ENCODE measurements around the gene CDC7. TPM values are rescaled to one million over a fixed set of nuclear protein-coding genes. Genes with fewer than 3 reads are reported as not detected.
"Not testable (repeated sequence)": the region's sequence is repeated elsewhere in the genome, so short reads cannot be mapped to it uniquely, and the experiment has no call there.

CDC7 gene
- total and polyA plus RNA-seq, 2 donors (not counting 1 experiment from before 2014, with no cell fraction given): 3.9 to 7.4 TPM

DNA sequence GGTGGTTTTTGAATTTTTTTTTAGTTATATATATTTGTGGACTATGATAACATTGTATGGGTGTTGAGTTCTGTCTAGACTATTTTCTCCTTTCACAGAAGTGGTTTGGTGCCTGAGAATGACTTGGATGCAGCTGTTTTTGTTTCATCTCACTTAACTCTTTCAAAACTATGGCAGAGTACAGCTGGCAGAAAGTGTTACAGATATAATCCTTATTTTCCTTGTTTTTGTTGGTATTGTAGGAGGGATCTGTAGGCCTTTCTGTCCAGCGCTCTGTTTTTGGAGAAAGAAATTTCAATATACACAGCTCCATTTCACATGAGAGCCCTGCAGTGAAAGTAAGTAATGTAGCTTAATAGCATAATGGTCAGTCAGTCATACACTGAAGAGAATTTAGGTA, 13.1 kb downstream of the CDC7 start:
- H3K4me2 ChIP-seq (replicated peaks; ENCODE audit: low read depth, low read length, poor library complexity, severe bottlenecking): no peak overlapping the region

DNA sequence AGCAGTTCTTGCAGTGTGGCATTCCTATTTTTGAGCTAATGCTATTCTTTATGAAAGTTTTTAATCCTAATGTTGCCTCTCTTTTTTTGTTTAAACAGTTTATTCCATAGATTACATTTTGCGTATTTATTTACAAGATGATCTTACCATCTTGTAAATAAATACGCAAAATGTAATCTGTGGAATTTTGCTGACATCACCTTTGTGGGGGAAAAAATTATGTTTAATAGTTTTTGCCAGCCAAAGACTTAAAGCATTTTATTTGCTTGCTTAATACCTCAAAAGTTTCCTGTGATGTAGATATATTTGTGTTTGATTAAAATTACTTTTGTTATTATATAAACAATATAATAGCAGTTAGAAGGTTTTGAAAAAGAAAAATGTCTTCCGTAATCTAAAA, 15.3 kb downstream of the CDC7 start:
- H3K4me3 Mint-ChIP-seq: no peak overlapping the region
- WGBS (ENCODE audit: insufficient coverage): no CpG with 5 or more reads among the region's 3 CpGs
- no peak for ATAC-seq (ENCODE audit: low read depth)

More for the DNA sequence above, 13.1 kb downstream of the CDC7 start:
- no peak for TF ChIP-seq EZH2 (IDR thresholded peaks at IDR 0.05; ENCODE audit: borderline replicate concordance, insufficient read depth, low read depth, low read length, poor library complexity, severe bottlenecking)
- TF ChIP-seq, protein P1, sequence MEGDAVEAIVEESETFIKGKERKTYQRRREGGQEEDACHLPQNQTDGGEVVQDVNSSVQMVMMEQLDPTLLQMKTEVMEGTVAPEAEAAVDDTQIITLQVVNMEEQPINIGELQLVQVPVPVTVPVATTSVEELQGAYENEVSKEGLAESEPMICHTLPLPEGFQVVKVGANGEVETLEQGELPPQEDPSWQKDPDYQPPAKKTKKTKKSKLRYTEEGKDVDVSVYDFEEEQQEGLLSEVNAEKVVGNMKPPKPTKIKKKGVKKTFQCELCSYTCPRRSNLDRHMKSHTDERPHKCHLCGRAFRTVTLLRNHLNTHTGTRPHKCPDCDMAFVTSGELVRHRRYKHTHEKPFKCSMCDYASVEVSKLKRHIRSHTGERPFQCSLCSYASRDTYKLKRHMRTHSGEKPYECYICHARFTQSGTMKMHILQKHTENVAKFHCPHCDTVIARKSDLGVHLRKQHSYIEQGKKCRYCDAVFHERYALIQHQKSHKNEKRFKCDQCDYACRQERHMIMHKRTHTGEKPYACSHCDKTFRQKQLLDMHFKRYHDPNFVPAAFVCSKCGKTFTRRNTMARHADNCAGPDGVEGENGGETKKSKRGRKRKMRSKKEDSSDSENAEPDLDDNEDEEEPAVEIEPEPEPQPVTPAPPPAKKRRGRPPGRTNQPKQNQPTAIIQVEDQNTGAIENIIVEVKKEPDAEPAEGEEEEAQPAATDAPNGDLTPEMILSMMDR (IDR thresholded peaks at IDR 0.05): no peak
- no peak for DNase-seq
- Histone ChIP-seq H2AFZ (ENCODE audit: insufficient read depth, low read depth, low read length, poor library complexity, severe bottlenecking) (no peak overlapping the region), H3K36me3 (replicated peaks in 1 of 2; ENCODE audit: control extremely low read depth in 1 of 2, control insufficient read depth in 1 of 2, extremely low read depth in 1 of 2, insufficient read depth in 2 of 2, low read length in 1 of 2) (no peaks in the 10 kb centered on the region), H3K9me3 (ENCODE audit: control extremely low read depth in 1 of 3, control insufficient read depth in 2 of 3, insufficient read depth in 1 of 3, low read length in 2 of 3) (no peaks in the 10 kb centered on the region), H3K79me2 (ENCODE audit: control insufficient read depth, insufficient read depth, low read length) (no peaks in the 10 kb centered on the region), H3K4me1 (ENCODE audit: control insufficient read depth in 2 of 2, insufficient read depth in 2 of 2, low read length in 2 of 2) (no peaks in the 10 kb centered on the region), H4K20me1 (ENCODE audit: control insufficient read depth, insufficient read depth, low read length, poor library complexity, severe bottlenecking) (no peaks in the 10 kb centered on the region), H3K4me3 (ENCODE audit: control extremely low read depth in 1 of 5, extremely low read depth in 1 of 5, insufficient read depth in 1 of 5, low read depth in 2 of 5, low read length in 4 of 5) (no peak overlapping the region), H3K27ac (ENCODE audit: low read length in 2 of 2) (no peak overlapping the region), H3K9ac (ENCODE audit: low read length) (no peak overlapping the region), H3K27me3 (replicated peaks in 1 of 4; ENCODE audit: control extremely low read depth in 1 of 4, control insufficient read depth in 3 of 4, insufficient read depth in 4 of 4, low read length in 3 of 4) (no peaks in the 10 kb centered on the region)
- intact Hi-C loops (cut with micrococcal nuclease): no loop called here
- ATAC-seq (ENCODE audit: low read depth): no peak
- Mint-ChIP-seq H3K9me3 (ENCODE audit: insufficient read depth) (no peaks in the 10 kb centered on the region), H3K4me3 (no peak overlapping the region), H3K4me1 (no peaks in the 10 kb centered on the region), H3K27ac (no peak overlapping the region), H3K27me3 (no peaks in the 10 kb centered on the region)
- no CpG with 5 or more reads among the region's 1 CpG for WGBS (ENCODE audit: insufficient coverage)
- ChIA-PET CTCF (interaction anchor here (1.4 to 2.6 kb wide), 2 partner anchors 59 to 412 kb away, joined by 3 to 13 read pairs; no protein-coding TSS in a partner anchor), POLR2A (no interaction called here)

DNA sequence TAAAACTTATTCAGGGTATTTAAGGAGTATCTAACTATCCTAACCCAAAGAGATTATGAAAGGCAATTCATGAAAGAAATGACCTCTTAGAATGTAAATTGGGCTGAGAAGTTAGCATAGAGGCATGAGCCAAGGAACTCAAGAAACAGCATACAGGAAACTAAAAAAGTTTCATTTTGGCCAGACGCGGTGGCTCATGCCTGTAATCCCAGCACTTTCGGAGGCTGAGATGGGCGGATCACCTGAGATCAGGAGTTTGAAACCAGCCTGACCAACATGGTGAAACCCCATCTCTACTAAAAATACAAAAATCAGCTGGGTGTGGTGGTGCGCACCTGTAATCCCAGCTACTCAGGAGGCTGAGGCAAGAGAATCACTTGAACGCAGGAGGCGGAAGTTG, 16.0 kb downstream of the CDC7 start:
- H3K9me3 Mint-ChIP-seq (ENCODE audit: insufficient read depth); CTCF ChIA-PET; H2AFZ ChIP-seq (ENCODE audit: insufficient read depth, low read depth, low read length, poor library complexity, severe bottlenecking); H4K20me1 ChIP-seq (ENCODE audit: control insufficient read depth, insufficient read depth, low read length, poor library complexity, severe bottlenecking); H3K27ac ChIP-seq (ENCODE audit: low read length in 2 of 2); intact Hi-C loops (cut with micrococcal nuclease); H3K4me2 ChIP-seq (replicated peaks; ENCODE audit: low read depth, low read length, poor library complexity, severe bottlenecking); H3K36me3 ChIP-seq (replicated peaks in 1 of 2; ENCODE audit: control extremely low read depth in 1 of 2, control insufficient read depth in 1 of 2, extremely low read depth in 1 of 2, insufficient read depth in 2 of 2, low read length in 1 of 2); H3K9me3 ChIP-seq (ENCODE audit: control extremely low read depth in 1 of 3, control insufficient read depth in 2 of 3, insufficient read depth in 1 of 3, low read length in 2 of 3); DNase-seq; POLR2A ChIA-PET; H3K4me3 Mint-ChIP-seq; H3K27me3 Mint-ChIP-seq; H3K4me1 Mint-ChIP-seq; H3K27me3 ChIP-seq (replicated peaks in 1 of 4; ENCODE audit: control extremely low read depth in 1 of 4, control insufficient read depth in 3 of 4, insufficient read depth in 4 of 4, low read length in 3 of 4); H3K9ac ChIP-seq (ENCODE audit: low read length); H3K79me2 ChIP-seq (ENCODE audit: control insufficient read depth, insufficient read depth, low read length); ATAC-seq (ENCODE audit: low read depth); H3K27ac Mint-ChIP-seq; H3K4me3 ChIP-seq (ENCODE audit: control extremely low read depth in 1 of 5, extremely low read depth in 1 of 5, insufficient read depth in 1 of 5, low read depth in 2 of 5, low read length in 4 of 5); H3K4me1 ChIP-seq (ENCODE audit: control insufficient read depth in 2 of 2, insufficient read depth in 2 of 2, low read length in 2 of 2): not testable (repeated sequence)
- WGBS (ENCODE audit: insufficient coverage): 86% methylated on average over 6 of the region's 7 CpGs

More for the DNA sequence above, 15.3 kb downstream of the CDC7 start:
- Mint-ChIP-seq H3K27me3 (no peaks in the 10 kb centered on the region), H3K4me1 (no peaks in the 10 kb centered on the region), H3K9me3 (ENCODE audit: insufficient read depth) (no peaks in the 10 kb centered on the region), H3K27ac (no peak overlapping the region)
- H2AFZ ChIP-seq (ENCODE audit: insufficient read depth, low read depth, low read length, poor library complexity, severe bottlenecking): no peak overlapping the region
- H3K4me2 ChIP-seq (replicated peaks; ENCODE audit: low read depth, low read length, poor library complexity, severe bottlenecking): no peak overlapping the region
- DNase-seq: no peak
- ChIA-PET POLR2A (no interaction called here), CTCF (no interaction called here)
- TF ChIP-seq, protein P1 (IDR thresholded peaks at IDR 0.05): no peak
- TF ChIP-seq EZH2 (IDR thresholded peaks at IDR 0.05; ENCODE audit: borderline replicate concordance, insufficient read depth, low read depth, low read length, poor library complexity, severe bottlenecking): no peak
- H3K9me3 ChIP-seq (ENCODE audit: control extremely low read depth in 1 of 3, control insufficient read depth in 2 of 3, insufficient read depth in 1 of 3, low read length in 2 of 3): no peaks in the 10 kb centered on the region
- H3K27me3 ChIP-seq (replicated peaks in 1 of 4; ENCODE audit: control extremely low read depth in 1 of 4, control insufficient read depth in 3 of 4, insufficient read depth in 4 of 4, low read length in 3 of 4): no peaks in the 10 kb centered on the region
- no peak overlapping the region for H3K27ac ChIP-seq (ENCODE audit: low read length in 2 of 2)
- no peaks in the 10 kb centered on the region for H3K4me1 ChIP-seq (ENCODE audit: control insufficient read depth in 2 of 2, insufficient read depth in 2 of 2, low read length in 2 of 2)
- no peak overlapping the region for H3K4me3 ChIP-seq (ENCODE audit: control extremely low read depth in 1 of 5, extremely low read depth in 1 of 5, insufficient read depth in 1 of 5, low read depth in 2 of 5, low read length in 4 of 5)
- intact Hi-C loops (cut with micrococcal nuclease): no loop called here
- no peak overlapping the region for H3K9ac ChIP-seq (ENCODE audit: low read length)
- no peaks in the 10 kb centered on the region for H4K20me1 ChIP-seq (ENCODE audit: control insufficient read depth, insufficient read depth, low read length, poor library complexity, severe bottlenecking)
- no peaks in the 10 kb centered on the region for H3K36me3 ChIP-seq (replicated peaks in 1 of 2; ENCODE audit: control extremely low read depth in 1 of 2, control insufficient read depth in 1 of 2, extremely low read depth in 1 of 2, insufficient read depth in 2 of 2, low read length in 1 of 2)
- H3K79me2 ChIP-seq (ENCODE audit: control insufficient read depth, insufficient read depth, low read length): no peaks in the 10 kb centered on the region

All from B cell (primary cell).